OCI-LY7 (cell line): ENCODE data around the gene ZFYVE28. TPM values are rescaled to one million over a fixed set of nuclear protein-coding genes. Genes with fewer than 3 reads are reported as not detected.

Experiments used
- BruUV-seq: library from RNA; stranded (reverse); fragments of 400-500 nt; replicated peaks from 2 replicates; lab custom pipeline; 2021; lab: Mats Ljungman, UMichigan
- CTCF ChIA-PET: fragments of 300-600 bp; sonication (Branson Sonifier 250); formaldehyde crosslinking; loops from one replicate; lab custom pipeline; 2022; ENCODE audit warnings: antibody characterized with exemption; ENCODE audit not compliant: unreplicated experiment; lab: Charles Lee
- POLR2A ChIA-PET: fragments of 300-600 bp; sonication (Branson Sonifier 250); formaldehyde crosslinking; loops from one replicate; lab custom pipeline; 2022; ENCODE audit warnings: antibody characterized with exemption; lab: Charles Lee
- DNase-seq: peaks from one replicate; pipeline ENCODE4 v3.0.0-alpha.2; 2015; ENCODE audit warnings: low spot score
- H2AFZ ChIP-seq: fragments of 200-600 bp; sonication (generic), shearing (Covaris generic); 2 replicates; pipeline ENCODE4 v1.6.1; 2014; ENCODE audit warnings: mild to moderate bottlenecking, antibody characterized with exemption, low read length, moderate library complexity
- H3K27ac ChIP-seq: fragments of 200-600 bp; sonication (generic); 2 replicates; pipeline ENCODE4 v1.5.1; 2014; ENCODE audit warnings: mixed run types, low read depth, mild to moderate bottlenecking, moderate library complexity, low read length, inconsistent platforms; ENCODE audit not compliant: poor library complexity, severe bottlenecking
- H3K36me3 ChIP-seq: fragments of 200-600 bp; sonication (generic); 2 replicates; pipeline ENCODE4 v1.6.1; 2014; ENCODE audit warnings: mild to moderate bottlenecking, antibody characterized with exemption, low read length, moderate library complexity, mixed read lengths; ENCODE audit not compliant: insufficient read depth
- H3K4me1 ChIP-seq: fragments of 200-600 bp; sonication (generic); 2 replicates; pipeline ENCODE4 v1.5.1; 2014; ENCODE audit warnings: mild to moderate bottlenecking, low read length; ENCODE audit not compliant: insufficient read depth, poor library complexity, severe bottlenecking
- H3K4me2 ChIP-seq: fragments of 200-600 bp; sonication (generic); 2 replicates; pipeline ENCODE4 v1.6.1; 2014; ENCODE audit warnings: mild to moderate bottlenecking, low read length
- H3K4me3 ChIP-seq: fragments of 200-600 bp; sonication (generic); 2 replicates; pipeline ENCODE4 v1.5.1; 2014; ENCODE audit warnings: mild to moderate bottlenecking, low read depth, low read length; ENCODE audit not compliant: poor library complexity, severe bottlenecking
- H3K79me2 ChIP-seq: fragments of 200-600 bp; sonication (generic); 2 replicates; pipeline ENCODE4 v1.6.1; 2016; ENCODE audit warnings: low read depth, mild to moderate bottlenecking, low read length, moderate library complexity, mixed read lengths; ENCODE audit not compliant: insufficient read depth
- H3K9me2 ChIP-seq: fragments of 200-600 bp; sonication (generic); 2 replicates; pipeline ENCODE4 v1.6.1; 2016; ENCODE audit warnings: mild to moderate bottlenecking, low read length, mixed read lengths; ENCODE audit not compliant: insufficient read depth
- H3K9me3 ChIP-seq: fragments of 200-600 bp; sonication (generic); 2 replicates; pipeline ENCODE4 v1.6.1; 2014; ENCODE audit warnings: mild to moderate bottlenecking, mixed run types, low read length, mixed read lengths
- H4K20me1 ChIP-seq: fragments of 200-600 bp; sonication (generic); 2 replicates; pipeline ENCODE4 v1.6.1; 2014; ENCODE audit warnings: mild to moderate bottlenecking, antibody characterized with exemption, low read length, moderate library complexity, mixed read lengths; ENCODE audit not compliant: insufficient read depth
- CTCF ChIP-seq: fragments of 200-600 bp; sonication (generic); conservative IDR thresholded peaks from 2 replicates; pipeline ENCODE4 v1.5.1; 2014; ENCODE audit warnings: mild to moderate bottlenecking, antibody characterized with exemption, low read length, moderate library complexity, mixed read lengths
- EZH2phosphoT487 ChIP-seq: fragments of 200-600 bp; sonication (generic); IDR thresholded peaks from 2 replicates; pipeline ENCODE4 v1.6.1; 2018; ENCODE audit warnings: low read depth, borderline replicate concordance, mild to moderate bottlenecking, mixed run types, antibody characterized with exemption, low read length, moderate library complexity, mixed read lengths
- intact Hi-C: fragments of 100-400 bp; cut with micrococcal nuclease; formaldehyde crosslinking; loops from one replicate; pipeline ENCODE4 v1.10.0; 2022; ENCODE audit not compliant: unreplicated experiment
- total RNA-seq, 2 experiments: library from RNA; depleted of rRNA in 1 of 2; stranded (reverse); fragments of >200 nt in 1 of 2; shearing (Covaris generic) in 1 of 2; gene quantifications; 2 replicates each; pipeline ENCODE4 v1.2.3, GENCODE V29; 2014 to 2022

The ZFYVE28 gene
- total RNA-seq, 2 experiments from 2014 or later: 0.32 TPM; not detected in 1

GRCh38 chr4:2338754-2339457 lies 79.5 kb downstream of the ZFYVE28 start:
- BruUV-seq: no TSS peak
- no peaks in the 10 kb centered on the region for H3K9me2 ChIP-seq
- ChIA-PET CTCF (no interaction called here), POLR2A (no interaction called here)
- H3K27ac ChIP-seq: no peak overlapping the region
- intact Hi-C loops: no loop called here
- no peaks in the 10 kb centered on the region for H3K9me3 ChIP-seq
- no peak for TF ChIP-seq EZH2phosphoT487
- no peak for TF ChIP-seq CTCF
- H3K79me2 ChIP-seq: no peaks in the 10 kb centered on the region
- H4K20me1 ChIP-seq: no peaks in the 10 kb centered on the region
- no peak overlapping the region for H3K4me3 ChIP-seq
- H2AFZ ChIP-seq: no peak overlapping the region
- H3K36me3 ChIP-seq: no peaks in the 10 kb centered on the region
- H3K4me2 ChIP-seq: no peak overlapping the region
- H3K4me1 ChIP-seq: no peaks in the 10 kb centered on the region
- DNase-seq: no peak

- Histone ChIP-seq H4K20me1 (no peaks in the 10 kb centered on the region), H3K4me1 (no peaks in the 10 kb centered on the region), H3K4me2 (no peak overlapping the region), H2AFZ (no peak overlapping the region), H3K9me2 (no peaks in the 10 kb centered on the region), H3K27ac (no peak overlapping the region), H3K79me2 (no peaks in the 10 kb centered on the region), H3K9me3 (no peaks in the 10 kb centered on the region), H3K36me3 (no peaks in the 10 kb centered on the region), H3K4me3 (no peak overlapping the region)
- intact Hi-C loops: no loop called here
- BruUV-seq: no TSS peak
- ChIA-PET POLR2A (no interaction called here), CTCF (interaction anchor here (0.6 kb wide), 1 partner anchor 541 kb away, joined by 4 read pairs; no protein-coding TSS in a partner anchor)
- DNase-seq: no peak
- TF ChIP-seq EZH2phosphoT487 (no peak), CTCF (no peak)
These were observed 80.5 kb downstream of the ZFYVE28 start for GRCh38 chr4:2337896-2338295.

GRCh38 chr4:2337131-2337723 lies 81.2 kb downstream of the ZFYVE28 start:
- H3K4me2 ChIP-seq: no peak overlapping the region
- intact Hi-C loops: no loop called here
- TF ChIP-seq CTCF (no peak), EZH2phosphoT487 (no peak)
- no peaks in the 10 kb centered on the region for H3K79me2 ChIP-seq
- no peak overlapping the region for H2AFZ ChIP-seq
- H3K4me1 ChIP-seq: no peaks in the 10 kb centered on the region
- H3K9me3 ChIP-seq: no peaks in the 10 kb centered on the region
- BruUV-seq: no TSS peak
- H3K4me3 ChIP-seq: no peak overlapping the region
- CTCF ChIA-PET: interaction anchor here (0.6 kb wide), 1 partner anchor 542 kb away, joined by 4 read pairs; no protein-coding TSS in a partner anchor
- H3K36me3 ChIP-seq: no peaks in the 10 kb centered on the region
- DNase-seq: no peak
- no peak overlapping the region for H3K27ac ChIP-seq
- H3K9me2 ChIP-seq: no peaks in the 10 kb centered on the region
- POLR2A ChIA-PET: interaction anchor here (0.7 kb wide), 1 partner anchor 1033 kb away, joined by 6 read pairs; no protein-coding TSS in a partner anchor
- no peaks in the 10 kb centered on the region for H4K20me1 ChIP-seq
